B cell (primary cell): ENCODE results near the gene ALOX15B. TPM values are rescaled to one million over a fixed set of nuclear protein-coding genes. Genes with fewer than 3 reads are reported as not detected.

Experiments
- ATAC-seq: fragments of 200-7000 bp; cut with Tn5 transposase; one replicate; pipeline ENCODE4 v1.10.0; 2021; ENCODE audit warnings: low read depth, mild to moderate bottlenecking, moderate number of reproducible peaks, moderate library complexity
- CTCF ChIA-PET: fragments of 350-600 bp; sonication (Branson Sonifier 250); formaldehyde crosslinking; loops from one replicate; lab custom pipeline; 2021; ENCODE audit warnings: antibody characterized with exemption, inconsistent platforms; lab: Charles Lee
- POLR2A ChIA-PET: fragments of 350-600 bp; sonication (Branson Sonifier 250); formaldehyde crosslinking; loops from one replicate; lab custom pipeline; 2021; ENCODE audit warnings: antibody characterized with exemption; lab: Charles Lee
- DNase-seq: peaks from one replicate; pipeline ENCODE4 v3.0.0; 2013
- H2AFZ ChIP-seq: 2 replicates; pipeline ENCODE4 v1.6.1; 2012; ENCODE audit warnings: mild to moderate bottlenecking, low read depth, low read length; ENCODE audit not compliant: insufficient read depth, poor library complexity, severe bottlenecking
- H3K27ac ChIP-seq, 2 donors: 1 replicate in 1 of 2; 2 replicates in 1 of 2; pipeline ENCODE4 v1.5.1; 2012 to 2013; ENCODE audit warnings: low read length in 2 of 2, mild to moderate bottlenecking in 2 of 2, moderate library complexity in 1 of 2
- H3K27me3 ChIP-seq, 4 experiments: fragments of 200-600 bp in 1 of 4; sonication (generic) in 1 of 4; replicated peaks in 1 of 4; 1 replicate in 2 of 4; 2 replicates in 2 of 4; pipeline versions ENCODE4 v1.6.1 to v1.7.0; 2013 to 2016; ENCODE audit warnings: low read length in 3 of 4, mild to moderate bottlenecking in 2 of 4, mixed read lengths in 1 of 4, moderate library complexity in 1 of 4; ENCODE audit not compliant: insufficient read depth in 4 of 4, control insufficient read depth in 3 of 4; ENCODE audit errors: control extremely low read depth in 1 of 4
- H3K36me3 ChIP-seq, 2 experiments: replicated peaks in 1 of 2; 1 replicate in 1 of 2; 2 replicates in 1 of 2; pipeline versions ENCODE4 v1.6.1 to v1.7.1; 2013; ENCODE audit warnings: low read length in 1 of 2; ENCODE audit not compliant: insufficient read depth in 2 of 2, control insufficient read depth in 1 of 2; ENCODE audit errors: control extremely low read depth in 1 of 2, extremely low read depth in 1 of 2
- H3K4me1 ChIP-seq, 2 donors: fragments of 200-600 bp in 1 of 2; sonication (generic) in 1 of 2; 1 replicate in 1 of 2; 2 replicates in 1 of 2; pipeline versions ENCODE4 v1.5.1 to v1.6.1; 2013 to 2017; ENCODE audit warnings: low read length in 2 of 2; ENCODE audit not compliant: control insufficient read depth in 2 of 2, insufficient read depth in 2 of 2
- H3K4me2 ChIP-seq: replicated peaks from 2 replicates; pipeline ENCODE3; 2012; ENCODE audit warnings: mild to moderate bottlenecking, low read depth, low read length; ENCODE audit not compliant: poor library complexity, severe bottlenecking
- H3K4me3 ChIP-seq, 5 experiments: fragments of 200-600 bp in 1 of 5; sonication (generic) in 1 of 5; 1 replicate in 3 of 5; 2 replicates in 2 of 5; pipeline versions ENCODE4 v1.5.1 to v1.7.0; 2011 to 2016; ENCODE audit warnings: low read length in 4 of 5, mild to moderate bottlenecking in 4 of 5, low read depth in 2 of 5, control low read depth in 1 of 5, moderate library complexity in 1 of 5; ENCODE audit not compliant: insufficient read depth in 1 of 5; ENCODE audit errors: control extremely low read depth in 1 of 5, extremely low read depth in 1 of 5
- H3K79me2 ChIP-seq: fragments of 200-600 bp; sonication (generic); one replicate; pipeline ENCODE4 v1.6.0; 2016; ENCODE audit warnings: low read length; ENCODE audit not compliant: control insufficient read depth, insufficient read depth
- H3K9ac ChIP-seq: fragments of 200-600 bp; sonication (generic); 2 replicates; pipeline ENCODE4 v1.6.1; 2017; ENCODE audit warnings: mild to moderate bottlenecking, low read length, moderate library complexity
- H3K9me3 ChIP-seq, 3 donors: one replicate each; pipeline versions ENCODE4 v1.6.1 to v1.7.1; 2013; ENCODE audit warnings: low read length in 2 of 3; ENCODE audit not compliant: control insufficient read depth in 2 of 3, insufficient read depth in 1 of 3; ENCODE audit errors: control extremely low read depth in 1 of 3
- H4K20me1 ChIP-seq: 2 replicates; pipeline ENCODE4 v1.6.0; 2012; ENCODE audit warnings: mild to moderate bottlenecking, low read length; ENCODE audit not compliant: insufficient read depth, control insufficient read depth, poor library complexity, severe bottlenecking
- H3K27ac Mint-ChIP-seq: one replicate; pipeline ENCODE4 v1.8.0; 2021; ENCODE audit warnings: mixed read lengths
- H3K27me3 Mint-ChIP-seq: one replicate; pipeline ENCODE4 v1.8.0; 2021; ENCODE audit warnings: mixed read lengths
- H3K4me1 Mint-ChIP-seq: one replicate; pipeline ENCODE4 v1.8.0; 2021; ENCODE audit warnings: mixed read lengths
- H3K4me3 Mint-ChIP-seq: one replicate; pipeline ENCODE4 v1.8.0; 2021; ENCODE audit warnings: mixed read lengths
- H3K9me3 Mint-ChIP-seq: one replicate; pipeline ENCODE4 v1.8.0; 2022; ENCODE audit warnings: mixed read lengths; ENCODE audit not compliant: insufficient read depth
- CTCF ChIP-seq: fragments of 200-600 bp; IDR thresholded peaks from one replicate; pipeline ENCODE4 v1.8.0; 2022; ENCODE audit warnings: antibody characterized with exemption, mild to moderate bottlenecking
- EZH2 ChIP-seq: IDR thresholded peaks from 2 replicates; pipeline ENCODE4 v1.6.1; 2012; ENCODE audit warnings: borderline replicate concordance, low read depth, mild to moderate bottlenecking, moderate library complexity, low read length; ENCODE audit not compliant: insufficient read depth, poor library complexity, severe bottlenecking
- WGBS: methylation state at CpG from one replicate; pipeline ENCODE4 v1.1.5; 2013; ENCODE audit warnings: missing lambda C conversion rate; ENCODE audit not compliant: insufficient coverage; 5-methylcytosine and 5-hydroxymethylcytosine counted together
- intact Hi-C: fragments of 100-400 bp; cut with micrococcal nuclease; formaldehyde crosslinking; loops from one replicate; pipeline ENCODE4 v1.10.0; 2022
- polyA plus RNA-seq: library from polyadenylated mRNA; depleted of rRNA; stranded (reverse); fragments of >200 nt; gene quantifications from 2 replicates; pipeline ENCODE4 v1.2.3, GENCODE V29; 2012
- total RNA-seq, 2 donors: library from RNA; stranded (reverse); fragments of 120-200 nt in 1 of 2; gene quantifications; 1 replicate in 1 of 2; 2 replicates in 1 of 2; pipeline versions ENCODE4 v1.2.3 to v1.2.4, GENCODE V29; 2013 to 2022

ALOX15B gene
- total and polyA plus RNA-seq, 2 donors (not counting 1 experiment from before 2014, with no cell fraction given), result 0.03 TPM; not detected in 1

- Histone ChIP-seq H3K4me2 (peak overlapping the region; percentile 63), H4K20me1 (no peaks in the 10 kb centered on the region), H3K27ac (no peak overlapping the region), H3K4me1 (peaks cover 22 to 25% of the 10 kb centered on the region in 2 donors), H2AFZ (no peak overlapping the region), H3K79me2 (no peaks in the 10 kb centered on the region), H3K27me3 (peaks cover 0 to 18% (median 5%) of the 10 kb centered on the region in 4 experiments), H3K9me3 (no peaks in the 10 kb centered on the region), H3K4me3 (no peak overlapping the region), H3K9ac (peak overlapping the region; percentile 26), H3K36me3 (no peaks in the 10 kb centered on the region)
- WGBS, result 88% methylated on average over 8 of the region's 17 CpGs
- ATAC-seq, result no peak
- no peak for TF ChIP-seq EZH2
- no peak for TF ChIP-seq CTCF
- peaks cover 29% of the 10 kb centered on the region for H3K4me1 Mint-ChIP-seq
- no peak for DNase-seq
- CTCF ChIA-PET, result interaction anchor here (0.7 to 10.2 kb wide), 45 partner anchors 9 to 1011 kb away, joined by 3 to 131 read pairs (median 5); partner anchors contain the start of genes ALOXE3, CNTROB, GUCY2D and KCNAB3
- intact Hi-C loops, result loop anchor here (1.0 to 5.0 kb wide), 9 partner anchors 16 to 314 kb away; partner anchors contain the start of genes CNTROB, SLC25A35 and TRAPPC1
- H3K27ac Mint-ChIP-seq, result no peak overlapping the region
- no peaks in the 10 kb centered on the region for H3K9me3 Mint-ChIP-seq
- H3K27me3 Mint-ChIP-seq, result peaks cover 26% of the 10 kb centered on the region
- POLR2A ChIA-PET, result no interaction called here
- H3K4me3 Mint-ChIP-seq, result peak overlapping the region; percentile 29
Measured at GRCh38 chr17:8056976-8057625, 18.2 kb downstream of the ALOX15B start.

GRCh38 chr17:8057691-8058114 lies 18.8 kb downstream of the ALOX15B start:
- peak overlapping the region; percentile 63 for H3K4me2 ChIP-seq
- H3K9ac ChIP-seq, result no peak overlapping the region
- intact Hi-C loops, result loop anchor here (1.0 to 5.0 kb wide), 9 partner anchors 16 to 314 kb away; partner anchors contain the start of genes CNTROB, SLC25A35 and TRAPPC1
- no peak overlapping the region for H3K27ac ChIP-seq
- H3K4me1 ChIP-seq, result peaks cover 22 to 25% of the 10 kb centered on the region in 2 donors
- ATAC-seq (peak; percentile 85), DNase-seq (peak; percentile 87)
- H3K4me3 ChIP-seq, result no peak overlapping the region
- ChIA-PET POLR2A (no interaction called here), CTCF (interaction anchor here (0.6 to 10.2 kb wide), 44 partner anchors 8 to 1012 kb away, joined by 3 to 131 read pairs (median 5); partner anchors contain the start of genes ALOXE3, CNTROB, GUCY2D and KCNAB3)
- peaks cover 0 to 24% (median 9%) of the 10 kb centered on the region in 4 experiments for H3K27me3 ChIP-seq
- 21% methylated on average over 14 of the region's 14 CpGs for WGBS
- no peaks in the 10 kb centered on the region for H3K9me3 ChIP-seq
- H3K4me1 Mint-ChIP-seq, result peaks cover 29% of the 10 kb centered on the region
- H3K4me3 Mint-ChIP-seq, result no peak overlapping the region
- H2AFZ ChIP-seq, result no peak overlapping the region
- H3K27me3 Mint-ChIP-seq, result peaks cover 31% of the 10 kb centered on the region
- H4K20me1 ChIP-seq, result no peaks in the 10 kb centered on the region
- no peaks in the 10 kb centered on the region for H3K36me3 ChIP-seq
- H3K9me3 Mint-ChIP-seq, result no peaks in the 10 kb centered on the region
- TF ChIP-seq CTCF (peak; percentile 86), EZH2 (no peak)
- H3K79me2 ChIP-seq, result no peaks in the 10 kb centered on the region
- H3K27ac Mint-ChIP-seq, result no peak overlapping the region
